GM12878 (cell line): ENCODE results near the gene KIAA0930. TPM values are rescaled to one million over a fixed set of nuclear protein-coding genes. Genes with fewer than 3 reads are reported as not detected.
A peak's percentile ranks its signal among the peaks of the same experiment; 100 is the strongest.

Source experiments
- ATAC-seq: fragments of 200-7000 bp; cut with Tn5 transposase; 3 replicates; pipeline ENCODE4 v1.9.1; 2020; ENCODE audit warnings: mild to moderate bottlenecking, moderate library complexity
- BruUV-seq: library from RNA; stranded (reverse); fragments of 400-500 nt; replicated peaks from 2 replicates; lab custom pipeline; 2021; lab: Mats Ljungman, UMichigan
- CTCF ChIA-PET: fragments of 300-600 bp; sonication (Branson Sonifier 250); formaldehyde crosslinking; extraction: SDS; loops from one replicate; lab custom pipeline; 2021; ENCODE audit warnings: inconsistent platforms; lab: Yijun Ruan, JAX
- POLR2A ChIA-PET: fragments of 350-600 bp; formaldehyde crosslinking; extraction: SDS; loops from one replicate; lab custom pipeline; 2021; ENCODE audit warnings: inconsistent platforms; lab: Charles Lee
- RAD21 ChIA-PET: fragments of 300-600 bp; sonication (Branson Sonifier 250); formaldehyde crosslinking; loops from one replicate; lab custom pipeline; 2023; ENCODE audit warnings: antibody characterized with exemption; ENCODE audit not compliant: unreplicated experiment; lab: Charles Lee
- SMC1A ChIA-PET: fragments of 300-600 bp; sonication (Branson Sonifier 250); formaldehyde crosslinking; loops from one replicate; lab custom pipeline; 2023; ENCODE audit not compliant: unreplicated experiment, uncharacterized antibody; lab: Charles Lee
- DNase-seq: peaks from one replicate; pipeline ENCODE4 v3.0.0-alpha.2; 2011; ENCODE audit warnings: low read depth, low spot score
- FAIRE-seq: peaks from 3 replicates; lab custom pipeline; 2011; peaks lifted over from hg19 to GRCh38; lab: Jason Lieb, UNC
- H2AFZ ChIP-seq: 2 replicates; pipeline ENCODE4 v1.6.0; 2011; ENCODE audit warnings: low read depth, low read length, control low read depth; ENCODE audit not compliant: control insufficient read depth
- H3K27ac ChIP-seq: 2 replicates; pipeline ENCODE4 v1.5.1; 2011; ENCODE audit warnings: control low read depth; ENCODE audit not compliant: control insufficient read depth, insufficient read depth
- H3K27me3 ChIP-seq, 2 experiments: replicated peaks in 1 of 2; 2 replicates each; pipeline versions ENCODE4 v1.6.0 to v1.6.1; 2011; ENCODE audit warnings: low read length in 1 of 2; ENCODE audit not compliant: control insufficient read depth in 2 of 2, insufficient read depth in 2 of 2
- H3K36me3 ChIP-seq, 2 experiments: 2 replicates each; pipeline ENCODE4 v1.5.1; 2011; ENCODE audit warnings: low read length in 1 of 2; ENCODE audit not compliant: control insufficient read depth in 2 of 2, insufficient read depth in 2 of 2
- H3K4me1 ChIP-seq: 2 replicates; pipeline ENCODE4 v1.6.1; 2011; ENCODE audit warnings: mild to moderate bottlenecking, low read length, moderate library complexity, mixed read lengths; ENCODE audit not compliant: control insufficient read depth, insufficient read depth
- H3K4me2 ChIP-seq: 2 replicates; pipeline ENCODE4 v1.6.0; 2011; ENCODE audit warnings: control low read depth; ENCODE audit not compliant: control insufficient read depth, insufficient read depth
- H3K4me3 ChIP-seq: fragments of 200-600 bp; sonication (generic); 2 replicates; pipeline ENCODE4 v1.5.1; 2016
- H3K79me2 ChIP-seq: 2 replicates; pipeline ENCODE4 v1.6.0; 2011; ENCODE audit warnings: low read length; ENCODE audit not compliant: control insufficient read depth, insufficient read depth
- H3K9ac ChIP-seq: 2 replicates; pipeline ENCODE4 v1.8.0; 2011; ENCODE audit warnings: low read length, control low read depth, mixed read lengths; ENCODE audit not compliant: control insufficient read depth, insufficient read depth
- H3K9me3 ChIP-seq: replicated peaks from 3 replicates; pipeline ENCODE4 v1.5.1; 2011; ENCODE audit warnings: mild to moderate bottlenecking, low read length; ENCODE audit not compliant: control insufficient read depth, insufficient read depth
- H4K20me1 ChIP-seq: 2 replicates; pipeline ENCODE4 v1.6.0; 2011; ENCODE audit not compliant: control insufficient read depth, insufficient read depth
- KDM1A ChIP-seq: fragments of 200-600 bp; sonication (generic); IDR thresholded peaks from 2 replicates; pipeline ENCODE4 v1.6.1; 2016; ENCODE audit warnings: borderline replicate concordance
- MEF2B ChIP-seq: fragments of 450-650 bp; IDR thresholded peaks from 2 replicates; pipeline ENCODE4 v1.6.1; 2018; ENCODE audit warnings: mild to moderate bottlenecking, moderate library complexity; ENCODE audit not compliant: partially characterized antibody, poor library complexity, severe bottlenecking
- SPI1 ChIP-seq: IDR thresholded peaks from 2 replicates; pipeline ENCODE4 v1.6.1; 2011; ENCODE audit warnings: low read depth, mild to moderate bottlenecking, low read length, moderate library complexity, borderline replicate concordance; ENCODE audit not compliant: insufficient read depth
- WGBS: methylation state at CpG from one replicate; pipeline ENCODE4 v1.1.6; 2016; ENCODE audit warnings: low lambda C conversion rate; ENCODE audit not compliant: insufficient replicate concordance, insufficient coverage; ENCODE audit errors: missing lambda C conversion rate; 5-methylcytosine and 5-hydroxymethylcytosine counted together
- in situ Hi-C: fragments of 300-500 bp; cut with MboI; formaldehyde crosslinking; loops from 9 replicates; pipeline ENCODE4 v1.14.3; 2018; ENCODE audit warnings: mixed read lengths
- intact Hi-C: fragments of 100-400 bp; cut with micrococcal nuclease; formaldehyde crosslinking; loops from one replicate; pipeline ENCODE4 v1.14.2; 2022; ENCODE audit not compliant: unreplicated experiment
- polyA plus RNA-seq, 11 experiments: library from polyadenylated mRNA; depleted of rRNA in 4 of 11; unstranded in 6 of 11; stranded (reverse) in 5 of 11; fragments of >200 nt; fragmentation: Nextera tagmentation in 4 of 11; fragmentation: Illumina TruSeq in 1 of 11; extraction: Ambion mirVana in 4 of 11; extraction: Trizol in 1 of 11; gene quantifications; 1 replicate in 1 of 11; 2 replicates in 10 of 11; pipeline versions ENCODE4 v1.2.1 to v1.2.3, GENCODE V29; 2011 to 2016; ENCODE audit warnings: inconsistent platforms in 2 of 11, missing spikeins in 2 of 11, low read depth in 1 of 11
- total RNA-seq, 4 experiments: library from RNA; depleted of rRNA in 3 of 4; stranded (reverse); fragments of >200 nt in 3 of 4; fragmentation: Illumina TruSeq in 1 of 4; extraction: Trizol in 1 of 4; gene quantifications; 2 replicates each; pipeline versions ENCODE4 v1.2.1 to v1.2.3, GENCODE V29; 2013 to 2021
- TF ChIP-seq, protein P1 (sequence below): fragments of 450-650 bp; IDR thresholded peaks from 2 replicates; pipeline ENCODE4 v1.6.1; 2017; ENCODE audit warnings: low read depth, mild to moderate bottlenecking, moderate library complexity
- TF ChIP-seq, protein P2 (sequence below): fragments of 450-650 bp; IDR thresholded peaks from 2 replicates; pipeline ENCODE4 v1.6.1; 2017; ENCODE audit warnings: antibody characterized with exemption, mild to moderate bottlenecking, moderate library complexity

Gene KIAA0930
- total and polyA plus RNA-seq, 10 of the 15 experiments (the other 5 are each of a cell fraction or from before 2014, with no cell fraction given), result 3.6 to 125 (median 46.3) TPM

DNA sequence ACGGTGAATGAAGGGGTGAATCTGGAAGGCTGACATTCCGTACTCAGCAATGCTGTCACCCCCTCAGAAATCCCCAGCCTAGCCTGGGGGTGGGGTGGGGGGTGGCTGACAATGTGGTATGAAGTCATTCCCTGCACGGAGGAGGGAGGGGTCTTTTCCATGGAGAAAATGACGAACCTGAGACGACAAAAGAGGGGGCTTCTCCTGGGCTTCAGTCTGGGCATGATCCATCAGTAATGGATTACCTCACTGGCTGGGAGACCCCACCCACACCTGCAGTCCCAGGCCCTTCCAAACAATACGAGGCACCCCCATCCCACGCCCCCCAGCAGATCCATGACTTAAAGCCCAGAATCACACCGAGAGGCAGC lies 1.0 kb downstream of the KIAA0930 start (continued):
- TF ChIP-seq, protein P1, sequence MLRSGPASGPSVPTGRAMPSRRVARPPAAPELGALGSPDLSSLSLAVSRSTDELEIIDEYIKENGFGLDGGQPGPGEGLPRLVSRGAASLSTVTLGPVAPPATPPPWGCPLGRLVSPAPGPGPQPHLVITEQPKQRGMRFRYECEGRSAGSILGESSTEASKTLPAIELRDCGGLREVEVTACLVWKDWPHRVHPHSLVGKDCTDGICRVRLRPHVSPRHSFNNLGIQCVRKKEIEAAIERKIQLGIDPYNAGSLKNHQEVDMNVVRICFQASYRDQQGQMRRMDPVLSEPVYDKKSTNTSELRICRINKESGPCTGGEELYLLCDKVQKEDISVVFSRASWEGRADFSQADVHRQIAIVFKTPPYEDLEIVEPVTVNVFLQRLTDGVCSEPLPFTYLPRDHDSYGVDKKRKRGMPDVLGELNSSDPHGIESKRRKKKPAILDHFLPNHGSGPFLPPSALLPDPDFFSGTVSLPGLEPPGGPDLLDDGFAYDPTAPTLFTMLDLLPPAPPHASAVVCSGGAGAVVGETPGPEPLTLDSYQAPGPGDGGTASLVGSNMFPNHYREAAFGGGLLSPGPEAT, result no peak
- no peak for TF ChIP-seq KDM1A
- TF ChIP-seq, protein P2, sequence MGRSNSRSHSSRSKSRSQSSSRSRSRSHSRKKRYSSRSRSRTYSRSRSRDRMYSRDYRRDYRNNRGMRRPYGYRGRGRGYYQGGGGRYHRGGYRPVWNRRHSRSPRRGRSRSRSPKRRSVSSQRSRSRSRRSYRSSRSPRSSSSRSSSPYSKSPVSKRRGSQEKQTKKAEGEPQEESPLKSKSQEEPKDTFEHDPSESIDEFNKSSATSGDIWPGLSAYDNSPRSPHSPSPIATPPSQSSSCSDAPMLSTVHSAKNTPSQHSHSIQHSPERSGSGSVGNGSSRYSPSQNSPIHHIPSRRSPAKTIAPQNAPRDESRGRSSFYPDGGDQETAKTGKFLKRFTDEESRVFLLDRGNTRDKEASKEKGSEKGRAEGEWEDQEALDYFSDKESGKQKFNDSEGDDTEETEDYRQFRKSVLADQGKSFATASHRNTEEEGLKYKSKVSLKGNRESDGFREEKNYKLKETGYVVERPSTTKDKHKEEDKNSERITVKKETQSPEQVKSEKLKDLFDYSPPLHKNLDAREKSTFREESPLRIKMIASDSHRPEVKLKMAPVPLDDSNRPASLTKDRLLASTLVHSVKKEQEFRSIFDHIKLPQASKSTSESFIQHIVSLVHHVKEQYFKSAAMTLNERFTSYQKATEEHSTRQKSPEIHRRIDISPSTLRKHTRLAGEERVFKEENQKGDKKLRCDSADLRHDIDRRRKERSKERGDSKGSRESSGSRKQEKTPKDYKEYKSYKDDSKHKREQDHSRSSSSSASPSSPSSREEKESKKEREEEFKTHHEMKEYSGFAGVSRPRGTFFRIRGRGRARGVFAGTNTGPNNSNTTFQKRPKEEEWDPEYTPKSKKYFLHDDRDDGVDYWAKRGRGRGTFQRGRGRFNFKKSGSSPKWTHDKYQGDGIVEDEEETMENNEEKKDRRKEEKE, result no peak
- TF ChIP-seq, all 136 proteins: peak for 0

DNA sequence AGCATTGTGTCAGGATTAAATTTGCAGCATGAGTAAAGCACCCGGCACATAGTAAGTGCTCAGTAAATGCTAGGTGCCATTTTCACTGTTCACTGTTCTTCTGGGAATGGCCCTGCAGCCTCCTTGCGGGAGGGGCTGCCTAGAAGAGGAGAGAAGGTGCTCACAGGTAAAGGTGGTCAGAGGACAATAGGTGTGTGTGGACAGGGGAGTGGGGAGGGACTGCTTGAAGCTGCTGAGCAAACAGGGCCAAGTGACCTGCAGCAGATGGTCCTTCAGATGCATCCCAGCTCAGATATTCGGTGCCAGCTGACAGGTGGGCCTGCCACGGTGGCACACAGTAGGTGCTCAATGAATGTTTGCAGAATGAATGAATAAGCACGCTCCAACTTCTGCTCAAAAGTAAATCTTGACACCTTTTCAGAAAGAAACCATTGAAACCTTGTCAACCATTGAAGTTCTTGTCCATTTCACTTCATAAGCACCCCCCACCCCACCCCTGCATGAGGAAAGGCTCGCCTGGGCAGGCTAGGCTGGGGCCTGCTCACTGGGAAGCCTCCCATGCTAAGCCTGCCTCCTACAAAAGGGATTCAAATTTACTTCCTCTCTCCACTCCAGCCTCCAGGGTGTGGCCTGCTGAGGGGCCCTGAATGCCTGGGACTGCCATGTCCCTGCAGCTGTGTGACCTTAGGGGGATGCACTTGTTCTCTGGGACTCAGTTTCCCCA lies 1.6 kb downstream of the KIAA0930 start:
- Histone ChIP-seq H3K9me3 (no peaks in the 10 kb centered on the region), H3K27ac (peak overlapping the region; percentile 64; the same call in 1 of the 2 replicates), H4K20me1 (no peaks in the 10 kb centered on the region), H3K27me3 (no peaks in the 10 kb centered on the region), H3K9ac (peak overlapping the region; percentile 73), H3K79me2 (peaks cover 61% of the 10 kb centered on the region), H3K4me3 (peak overlapping the region; percentile 88), H3K4me1 (peaks cover 59% of the 10 kb centered on the region), H3K4me2 (peak overlapping the region; percentile 88), H2AFZ (no peak overlapping the region), H3K36me3 (peaks cover 0 to 5% of the 10 kb centered on the region in 2 experiments; a peak in 1 of 4 replicates)
- SMC1A ChIA-PET, result interaction anchor here (1.7 kb wide), 1 partner anchor 7 kb away, joined by 5 read pairs; no protein-coding TSS in a partner anchor
- FAIRE-seq, result peak; percentile 13
- TF ChIP-seq MEF2B (no peak), SPI1 (peak; percentile 52; the same call in 1 of the 2 replicates)
- RAD21 ChIA-PET, result interaction anchor here (1.6 kb wide), 1 partner anchor 9 kb away, joined by 3 read pairs; no protein-coding TSS in a partner anchor
- DNase-seq, result no peak
- in situ Hi-C loops, result no loop called here
- intact Hi-C loops, result loop anchor here (5.0 kb wide), 1 partner anchor 72 kb away; no protein-coding TSS in a partner anchor
- BruUV-seq, result TSS peak; percentile 47
- CTCF ChIA-PET, result no interaction called here
- 64% methylated on average over 6 of the region's 6 CpGs for WGBS
- no peak for ATAC-seq
- POLR2A ChIA-PET, result no interaction called here
